HG02763 (cell line): Measurements from ENCODE around the gene ITGAD.

ENCODE experiments used
- ATAC-seq: cut with Tn5 transposase; IDR thresholded peaks from one replicate; pipeline ENCODE4 v1.9.1; 2021; ENCODE audit warnings: mild to moderate bottlenecking, moderate library complexity; ENCODE audit not compliant: unreplicated experiment

Gene ITGAD

GRCh38 chr16:31474173-31474714 lies 81.1 kb downstream of the ITGAD start:
- ATAC-seq = no peak

GRCh38 chr16:31474773-31475738 lies 81.9 kb downstream of the ITGAD start:
- ATAC-seq = no peak

- ATAC-seq = no peak
Measured at GRCh38 chr16:31475946-31476302, 82.8 kb downstream of the ITGAD start.
